Measurements from ENCODE around the gene LRBA.

- TF ChIP-seq CTCF (IDR thresholded peaks at IDR 0.05; ENCODE audit: low read length) (no peak), EZH2 (optimal IDR thresholded peaks at IDR 0.05; ENCODE audit: low read depth, low read length) (no peak), EZH2phosphoT487 (IDR thresholded peaks at IDR 0.05; ENCODE audit: low read length) (no peak)
Measured at GRCh38 chr4:150238591-150238990, 776.5 kb downstream of the LRBA start.

Data from MM.1S (cell line).